ENCODE data around the gene MED25. TPM values are rescaled to one million over a fixed set of nuclear protein-coding genes. Genes with fewer than 3 reads are reported as not detected.

MED25 gene
- polyA plus RNA-seq, 1 donor from 2014 or later: 18.9 TPM

GRCh38 chr19:49798574-49798973 is 19.5 kb upstream of the MED25 start:
- Histone ChIP-seq H4K20me1 (ENCODE audit: insufficient read depth) (no peaks in the 10 kb centered on the region), H3K36me3 (ENCODE audit: insufficient read depth, low read length) (no peaks in the 10 kb centered on the region), H3K9me2 (ENCODE audit: insufficient read depth, low read length) (no peaks in the 10 kb centered on the region), H3K79me2 (replicated peaks; ENCODE audit: insufficient read depth, low read length) (no peaks in the 10 kb centered on the region), H3K4me3 (ENCODE audit: low read length) (no peak overlapping the region), H3K9ac (ENCODE audit: low read length) (no peak overlapping the region), H3K4me2 (ENCODE audit: low read length) (no peak overlapping the region), H3K9me3 (ENCODE audit: low read length) (no peaks in the 10 kb centered on the region), H2AFZ (ENCODE audit: low read depth, low read length) (no peak overlapping the region), H3K27ac (ENCODE audit: low read length) (no peak overlapping the region), H3K27me3 (ENCODE audit: insufficient read depth, low read depth, low read length) (no peaks in the 10 kb centered on the region), H3F3A (ENCODE audit: insufficient read depth, low read length, poor library complexity, severe bottlenecking) (no peaks in the 10 kb centered on the region)
- TF ChIP-seq SMC3 (conservative IDR thresholded peaks at IDR 0.05; ENCODE audit: poor library complexity) (no peak), MXI1 (conservative IDR thresholded peaks at IDR 0.05; ENCODE audit: poor library complexity, severe bottlenecking) (no peak), EZH2 (IDR thresholded peaks at IDR 0.05; ENCODE audit: borderline replicate concordance, insufficient read depth, low read length, poor library complexity, severe bottlenecking) (no peak), REST (IDR thresholded peaks at IDR 0.05; ENCODE audit: borderline replicate concordance) (no peak), RAD21 (conservative IDR thresholded peaks at IDR 0.05) (no peak), POLR2AphosphoS5 (IDR thresholded peaks at IDR 0.05) (no peak), EP300 (conservative IDR thresholded peaks at IDR 0.05; ENCODE audit: poor library complexity, severe bottlenecking) (no peak)

GRCh38 chr19:49799271-49799797 is 18.8 kb upstream of the MED25 start:
- Histone ChIP-seq H3K9me2 (ENCODE audit: insufficient read depth, low read length) (no peaks in the 10 kb centered on the region), H3K27me3 (ENCODE audit: insufficient read depth, low read depth, low read length) (no peaks in the 10 kb centered on the region), H3K9ac (ENCODE audit: low read length) (no peak overlapping the region), H3K36me3 (ENCODE audit: insufficient read depth, low read length) (no peaks in the 10 kb centered on the region), H2AFZ (ENCODE audit: low read depth, low read length) (no peak overlapping the region), H3K4me2 (ENCODE audit: low read length) (no peak overlapping the region), H4K20me1 (ENCODE audit: insufficient read depth) (no peaks in the 10 kb centered on the region), H3K79me2 (replicated peaks; ENCODE audit: insufficient read depth, low read length) (no peaks in the 10 kb centered on the region), H3K4me3 (ENCODE audit: low read length) (no peak overlapping the region), H3F3A (ENCODE audit: insufficient read depth, low read length, poor library complexity, severe bottlenecking) (no peaks in the 10 kb centered on the region), H3K9me3 (ENCODE audit: low read length) (no peaks in the 10 kb centered on the region), H3K27ac (ENCODE audit: low read length) (no peak overlapping the region)
- no peak for TF ChIP-seq EP300 (conservative IDR thresholded peaks at IDR 0.05; ENCODE audit: poor library complexity, severe bottlenecking)
- TF ChIP-seq CTCF (IDR thresholded peaks at IDR 0.05; ENCODE audit: poor library complexity, severe bottlenecking): no peak
- TF ChIP-seq RAD21 (conservative IDR thresholded peaks at IDR 0.05): no peak
- TF ChIP-seq TAF1 (IDR thresholded peaks at IDR 0.05; ENCODE audit: low read depth): no peak
